Astrocyte of the spinal cord (primary cell): ENCODE data around the gene CEBPZ.

Experiments
- DNase-seq: peaks from one replicate; pipeline ENCODE4 v3.0.0; 2011; ENCODE audit warnings: low read depth, low spot score
- H3K4me3 ChIP-seq: 2 replicates; pipeline ENCODE4 v1.5.1; 2011; ENCODE audit warnings: low read depth, mild to moderate bottlenecking, low read length, moderate library complexity
- in situ Hi-C: cut with HindIII; loops from 2 replicates; pipeline ENCODE4 v1.10.0; 2017; ENCODE audit warnings: low sequenced_read_pairs
- TF ChIP-seq, protein P1 (sequence below): IDR thresholded peaks from 2 replicates; pipeline ENCODE4 v1.5.1; 2012; ENCODE audit warnings: low read depth, mild to moderate bottlenecking, low read length, inconsistent platforms

Gene CEBPZ

DNA sequence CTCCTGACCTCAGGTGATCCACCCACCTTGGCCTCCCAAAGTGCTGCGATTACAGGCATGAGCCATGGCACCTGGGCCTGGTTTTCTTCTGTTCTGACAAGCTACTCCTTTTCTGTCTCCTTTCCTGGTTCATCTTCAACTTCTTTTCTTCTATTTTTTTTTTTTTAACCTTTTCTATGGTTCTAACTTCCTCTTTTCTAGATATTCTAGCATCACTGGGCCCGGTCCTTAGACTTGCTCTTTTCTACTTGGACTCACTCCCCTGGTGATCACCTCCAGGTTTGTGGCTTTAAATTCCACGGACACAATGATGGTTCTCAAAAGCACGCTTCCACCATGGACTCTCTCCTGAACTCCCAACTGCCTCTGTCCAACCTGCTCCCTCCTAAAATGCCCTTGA is 76.6 kb downstream of the CEBPZ start:
- TF ChIP-seq, protein P1, sequence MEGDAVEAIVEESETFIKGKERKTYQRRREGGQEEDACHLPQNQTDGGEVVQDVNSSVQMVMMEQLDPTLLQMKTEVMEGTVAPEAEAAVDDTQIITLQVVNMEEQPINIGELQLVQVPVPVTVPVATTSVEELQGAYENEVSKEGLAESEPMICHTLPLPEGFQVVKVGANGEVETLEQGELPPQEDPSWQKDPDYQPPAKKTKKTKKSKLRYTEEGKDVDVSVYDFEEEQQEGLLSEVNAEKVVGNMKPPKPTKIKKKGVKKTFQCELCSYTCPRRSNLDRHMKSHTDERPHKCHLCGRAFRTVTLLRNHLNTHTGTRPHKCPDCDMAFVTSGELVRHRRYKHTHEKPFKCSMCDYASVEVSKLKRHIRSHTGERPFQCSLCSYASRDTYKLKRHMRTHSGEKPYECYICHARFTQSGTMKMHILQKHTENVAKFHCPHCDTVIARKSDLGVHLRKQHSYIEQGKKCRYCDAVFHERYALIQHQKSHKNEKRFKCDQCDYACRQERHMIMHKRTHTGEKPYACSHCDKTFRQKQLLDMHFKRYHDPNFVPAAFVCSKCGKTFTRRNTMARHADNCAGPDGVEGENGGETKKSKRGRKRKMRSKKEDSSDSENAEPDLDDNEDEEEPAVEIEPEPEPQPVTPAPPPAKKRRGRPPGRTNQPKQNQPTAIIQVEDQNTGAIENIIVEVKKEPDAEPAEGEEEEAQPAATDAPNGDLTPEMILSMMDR: no peak
- H3K4me3 ChIP-seq: no peak overlapping the region
- DNase-seq: no peak
- in situ Hi-C loops: no loop called here

DNA sequence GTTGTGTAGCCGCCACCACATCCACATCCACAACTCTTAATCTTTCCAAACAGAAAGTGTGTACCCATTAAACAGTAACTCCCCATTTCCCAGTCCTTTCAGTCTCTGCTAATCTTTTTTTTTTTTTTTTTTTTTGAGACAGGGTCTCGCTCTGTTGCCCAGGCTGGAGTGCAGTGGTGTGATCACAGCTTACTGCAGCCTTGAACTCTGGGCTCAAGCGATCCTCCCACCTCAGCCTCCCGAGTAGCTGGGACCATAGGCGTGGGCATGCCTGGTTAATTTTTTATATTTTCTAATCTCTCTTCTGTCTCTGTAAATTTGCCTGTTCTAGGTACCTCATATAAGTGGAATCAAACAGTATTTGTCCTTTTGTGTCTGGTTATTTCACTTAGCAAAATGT is 78.2 kb downstream of the CEBPZ start:
- no peak for DNase-seq
- in situ Hi-C loops: no loop called here
- TF ChIP-seq, protein P1: no peak
- H3K4me3 ChIP-seq: no peak overlapping the region
